Endodermal cell (in vitro differentiated cells): Measurements from ENCODE around the gene SDK2. TPM values are rescaled to one million over a fixed set of nuclear protein-coding genes. Genes with fewer than 3 reads are reported as not detected.

Source experiments
- DNase-seq: peaks from one replicate; pipeline ENCODE4 v3.0.0-alpha.2; 2017
- H3K27ac ChIP-seq: 2 replicates; pipeline ENCODE4 v1.5.1; 2013; ENCODE audit warnings: mild to moderate bottlenecking, low read depth, low read length, moderate library complexity
- H3K27me3 ChIP-seq: 2 replicates; pipeline ENCODE4 v1.6.1; 2013; ENCODE audit warnings: mild to moderate bottlenecking, low read length, moderate library complexity; ENCODE audit not compliant: insufficient read depth, control insufficient read depth, poor library complexity, severe bottlenecking
- H3K36me3 ChIP-seq: 2 replicates; pipeline ENCODE4 v1.7.0; 2013; ENCODE audit warnings: mild to moderate bottlenecking, low read length, moderate library complexity; ENCODE audit not compliant: control insufficient read depth, insufficient read depth
- H3K4me1 ChIP-seq: one replicate; pipeline ENCODE4 v1.7.0; 2013; ENCODE audit warnings: low read length; ENCODE audit not compliant: control insufficient read depth, insufficient read depth
- H3K4me3 ChIP-seq: 2 replicates; pipeline ENCODE4 v1.5.1; 2013; ENCODE audit warnings: mild to moderate bottlenecking, low read length, moderate library complexity
- H3K9ac ChIP-seq: 2 replicates; pipeline ENCODE4 v1.6.1; 2013; ENCODE audit warnings: mild to moderate bottlenecking, low read length, moderate library complexity; ENCODE audit not compliant: poor library complexity, severe bottlenecking; ENCODE audit errors: extremely low read depth
- H3K9me3 ChIP-seq: 2 replicates; pipeline ENCODE4 v1.6.1; 2013; ENCODE audit warnings: mild to moderate bottlenecking, low read length, moderate library complexity; ENCODE audit not compliant: control insufficient read depth
- H3K27ac Mint-ChIP-seq: 2 replicates; pipeline ENCODE4 v1.8.0; 2020; ENCODE audit warnings: mixed read lengths
- H3K27me3 Mint-ChIP-seq: 2 replicates; pipeline ENCODE4 v1.8.0; 2021; ENCODE audit warnings: mild to moderate bottlenecking, mixed read lengths; ENCODE audit not compliant: insufficient read depth
- H3K36me3 Mint-ChIP-seq: 2 replicates; pipeline ENCODE4 v1.8.0; 2020; ENCODE audit warnings: low read depth, mixed read lengths
- H3K4me1 Mint-ChIP-seq: 2 replicates; pipeline ENCODE4 v1.8.0; 2020; ENCODE audit warnings: mixed read lengths
- H3K4me3 Mint-ChIP-seq: 2 replicates; pipeline ENCODE4 v1.8.0; 2020; ENCODE audit warnings: mild to moderate bottlenecking, moderate library complexity, mixed read lengths
- H3K9me3 Mint-ChIP-seq: 2 replicates; pipeline ENCODE4 v1.8.0; 2020; ENCODE audit warnings: mild to moderate bottlenecking, mixed read lengths
- CTCF ChIP-seq: fragments of 200-600 bp; sonication (generic); conservative IDR thresholded peaks from 2 replicates; pipeline ENCODE4 v1.5.0; 2021; ENCODE audit warnings: antibody characterized with exemption, mild to moderate bottlenecking
- WGBS, 2 experiments: methylation state at CpG; one replicate each; pipeline versions ENCODE4 v1.1.5 to v1.1.7; 2013; ENCODE audit warnings: missing lambda C conversion rate in 2 of 2, mixed read lengths in 1 of 2; ENCODE audit not compliant: insufficient coverage in 1 of 2, insufficient read length in 1 of 2; 5-methylcytosine and 5-hydroxymethylcytosine counted together
- total RNA-seq, 2 donors: library from RNA; stranded (reverse); fragmentation: NEBNext Ultra II Directional in 1 of 2; extraction: Animal tissue kit (Norgen Biotek cat#: 25700) in 1 of 2; gene quantifications; 2 replicates in 1 of 2; 3 replicates in 1 of 2; pipeline ENCODE4 v1.2.1, GENCODE V29; 2021

Gene SDK2
- total RNA-seq, 2 donors from 2014 or later = 5.9 to 7.0 TPM

- Mint-ChIP-seq H3K27ac (no peak overlapping the region), H3K27me3 (no peaks in the 10 kb centered on the region), H3K9me3 (no peaks in the 10 kb centered on the region), H3K4me1 (peaks cover 40% of the 10 kb centered on the region), H3K36me3 (no peaks in the 10 kb centered on the region), H3K4me3 (no peak overlapping the region)
- H3K9me3 ChIP-seq = no peaks in the 10 kb centered on the region
- H3K4me1 ChIP-seq = peaks cover 16% of the 10 kb centered on the region
- no peak overlapping the region for H3K27ac ChIP-seq
- no peaks in the 10 kb centered on the region for H3K27me3 ChIP-seq
- peak; percentile 51 for DNase-seq
- no peaks in the 10 kb centered on the region for H3K36me3 ChIP-seq
- TF ChIP-seq CTCF = no peak
- H3K4me3 ChIP-seq = no peak overlapping the region
- no peak overlapping the region for H3K9ac ChIP-seq
- WGBS, 2 experiments = 78 to 91% methylated on average over 4 to 8 of the region's 8 CpGs
Observed at GRCh38 chr17:73356561-73357170, 287.6 kb downstream of the SDK2 start.

GRCh38 chr17:73354423-73355284 is 289.6 kb downstream of the SDK2 start:
- Histone ChIP-seq H3K9me3 (no peaks in the 10 kb centered on the region), H3K4me3 (no peak overlapping the region), H3K27me3 (no peaks in the 10 kb centered on the region), H3K27ac (no peak overlapping the region), H3K9ac (no peak overlapping the region), H3K4me1 (peaks cover 16% of the 10 kb centered on the region), H3K36me3 (no peaks in the 10 kb centered on the region)
- H3K27me3 Mint-ChIP-seq = no peaks in the 10 kb centered on the region
- no peak for TF ChIP-seq CTCF
- no peak overlapping the region for H3K4me3 Mint-ChIP-seq
- peak; percentile 57 for DNase-seq
- H3K36me3 Mint-ChIP-seq = no peaks in the 10 kb centered on the region
- peaks cover 31% of the 10 kb centered on the region for H3K4me1 Mint-ChIP-seq
- H3K27ac Mint-ChIP-seq = no peak overlapping the region
- WGBS, 2 experiments = 90 to 94% methylated on average over 16 to 20 of the region's 21 CpGs
- no peaks in the 10 kb centered on the region for H3K9me3 Mint-ChIP-seq

GRCh38 chr17:73352261-73352660 is 292.0 kb downstream of the SDK2 start:
- peaks cover 19% of the 10 kb centered on the region for H3K4me1 ChIP-seq
- DNase-seq = no peak
- H3K9ac ChIP-seq = no peak overlapping the region
- H3K4me1 Mint-ChIP-seq = peaks cover 43% of the 10 kb centered on the region
- H3K36me3 ChIP-seq = no peaks in the 10 kb centered on the region
- no peaks in the 10 kb centered on the region for H3K9me3 ChIP-seq
- no peaks in the 10 kb centered on the region for H3K9me3 Mint-ChIP-seq
- H3K4me3 ChIP-seq = no peak overlapping the region
- H3K36me3 Mint-ChIP-seq = no peaks in the 10 kb centered on the region
- 94 to 98% methylated on average over 11 to 13 of the region's 13 CpGs for WGBS, 2 experiments
- no peak overlapping the region for H3K4me3 Mint-ChIP-seq
- no peak overlapping the region for H3K27ac ChIP-seq
- H3K27ac Mint-ChIP-seq = peak overlapping the region; percentile 62
- no peaks in the 10 kb centered on the region for H3K27me3 ChIP-seq
- no peak for TF ChIP-seq CTCF
- H3K27me3 Mint-ChIP-seq = no peaks in the 10 kb centered on the region
